Measurements from ENCODE around the gene AGAP5. TPM values are rescaled to one million over a fixed set of nuclear protein-coding genes. Genes with fewer than 3 reads are reported as not detected.
"Not testable (repeated sequence)": the region's sequence is repeated elsewhere in the genome, so short reads cannot be mapped to it uniquely, and the experiment has no call there.

Gene AGAP5
- total and polyA plus RNA-seq, 2 donors (not counting 1 experiment from before 2014, with no cell fraction given), result 11.5 to 12.9 TPM

- Histone ChIP-seq H3K36me3 (replicated peaks in 1 of 2; ENCODE audit: control extremely low read depth in 1 of 2, control insufficient read depth in 1 of 2, extremely low read depth in 1 of 2, insufficient read depth in 2 of 2, low read length in 1 of 2) (peaks cover 6 to 44% of the 10 kb centered on the region in 2 experiments), H3K9ac (ENCODE audit: low read length) (no peak overlapping the region), H3K4me2 (replicated peaks; ENCODE audit: low read depth, low read length, poor library complexity, severe bottlenecking) (peak overlapping the region; percentile 26), H2AFZ (ENCODE audit: insufficient read depth, low read depth, low read length, poor library complexity, severe bottlenecking) (peak overlapping the region; percentile 2), H4K20me1 (ENCODE audit: control insufficient read depth, insufficient read depth, low read length, poor library complexity, severe bottlenecking) (no peaks in the 10 kb centered on the region), H3K79me2 (ENCODE audit: control insufficient read depth, insufficient read depth, low read length) (peaks cover 3% of the 10 kb centered on the region), H3K27me3 (replicated peaks in 1 of 4; ENCODE audit: control extremely low read depth in 1 of 4, control insufficient read depth in 3 of 4, insufficient read depth in 4 of 4, low read length in 3 of 4) (no peaks in the 10 kb centered on the region), H3K9me3 (ENCODE audit: control extremely low read depth in 1 of 3, control insufficient read depth in 2 of 3, insufficient read depth in 1 of 3, low read length in 2 of 3) (no peaks in the 10 kb centered on the region), H3K4me3 (ENCODE audit: control extremely low read depth in 1 of 5, extremely low read depth in 1 of 5, insufficient read depth in 1 of 5, low read depth in 2 of 5, low read length in 4 of 5) (no peak overlapping the region), H3K4me1 (ENCODE audit: control insufficient read depth in 2 of 2, insufficient read depth in 2 of 2, low read length in 2 of 2) (peaks cover 8% of the 10 kb centered on the region in 2 donors), H3K27ac (ENCODE audit: low read length in 2 of 2) (peak overlapping the region in 1 of 2 donors; percentile 37)
- intact Hi-C loops (cut with micrococcal nuclease), result loop anchor here (1.0 kb wide), 1 partner anchor 13 kb away; no protein-coding TSS in a partner anchor
- H3K4me1 Mint-ChIP-seq, result peaks cover 10% of the 10 kb centered on the region
- TF ChIP-seq, protein P1, sequence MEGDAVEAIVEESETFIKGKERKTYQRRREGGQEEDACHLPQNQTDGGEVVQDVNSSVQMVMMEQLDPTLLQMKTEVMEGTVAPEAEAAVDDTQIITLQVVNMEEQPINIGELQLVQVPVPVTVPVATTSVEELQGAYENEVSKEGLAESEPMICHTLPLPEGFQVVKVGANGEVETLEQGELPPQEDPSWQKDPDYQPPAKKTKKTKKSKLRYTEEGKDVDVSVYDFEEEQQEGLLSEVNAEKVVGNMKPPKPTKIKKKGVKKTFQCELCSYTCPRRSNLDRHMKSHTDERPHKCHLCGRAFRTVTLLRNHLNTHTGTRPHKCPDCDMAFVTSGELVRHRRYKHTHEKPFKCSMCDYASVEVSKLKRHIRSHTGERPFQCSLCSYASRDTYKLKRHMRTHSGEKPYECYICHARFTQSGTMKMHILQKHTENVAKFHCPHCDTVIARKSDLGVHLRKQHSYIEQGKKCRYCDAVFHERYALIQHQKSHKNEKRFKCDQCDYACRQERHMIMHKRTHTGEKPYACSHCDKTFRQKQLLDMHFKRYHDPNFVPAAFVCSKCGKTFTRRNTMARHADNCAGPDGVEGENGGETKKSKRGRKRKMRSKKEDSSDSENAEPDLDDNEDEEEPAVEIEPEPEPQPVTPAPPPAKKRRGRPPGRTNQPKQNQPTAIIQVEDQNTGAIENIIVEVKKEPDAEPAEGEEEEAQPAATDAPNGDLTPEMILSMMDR (IDR thresholded peaks at IDR 0.05), result no peak
- no peak for TF ChIP-seq EZH2 (IDR thresholded peaks at IDR 0.05; ENCODE audit: borderline replicate concordance, insufficient read depth, low read depth, low read length, poor library complexity, severe bottlenecking)
- peak; percentile 58 for DNase-seq
- peak overlapping the region; percentile 54 for H3K27ac Mint-ChIP-seq
- no peaks in the 10 kb centered on the region for H3K9me3 Mint-ChIP-seq (ENCODE audit: insufficient read depth)
- POLR2A ChIA-PET, result no interaction called here
- CTCF ChIA-PET, result no interaction called here
- 0% methylated on average over 1 of the region's 5 CpGs for WGBS (ENCODE audit: insufficient coverage)
- no peak overlapping the region for H3K4me3 Mint-ChIP-seq
- H3K27me3 Mint-ChIP-seq, result no peaks in the 10 kb centered on the region
- peak; percentile 61 for ATAC-seq (ENCODE audit: low read depth)
These were observed 19.6 kb upstream of the AGAP5 start for GRCh38 chr10:73717556-73717955.

- Histone ChIP-seq H3K9me3 (ENCODE audit: control extremely low read depth in 1 of 3, control insufficient read depth in 2 of 3, insufficient read depth in 1 of 3, low read length in 2 of 3) (no peaks in the 10 kb centered on the region), H3K27ac (ENCODE audit: low read length in 2 of 2) (no peak overlapping the region), H3K9ac (ENCODE audit: low read length) (no peak overlapping the region), H4K20me1 (ENCODE audit: control insufficient read depth, insufficient read depth, low read length, poor library complexity, severe bottlenecking) (no peaks in the 10 kb centered on the region), H3K79me2 (ENCODE audit: control insufficient read depth, insufficient read depth, low read length) (peaks cover 3% of the 10 kb centered on the region), H3K4me2 (replicated peaks; ENCODE audit: low read depth, low read length, poor library complexity, severe bottlenecking) (no peak overlapping the region), H2AFZ (ENCODE audit: insufficient read depth, low read depth, low read length, poor library complexity, severe bottlenecking) (no peak overlapping the region), H3K4me3 (ENCODE audit: control extremely low read depth in 1 of 5, extremely low read depth in 1 of 5, insufficient read depth in 1 of 5, low read depth in 2 of 5, low read length in 4 of 5) (no peak overlapping the region), H3K27me3 (replicated peaks in 1 of 4; ENCODE audit: control extremely low read depth in 1 of 4, control insufficient read depth in 3 of 4, insufficient read depth in 4 of 4, low read length in 3 of 4) (no peaks in the 10 kb centered on the region), H3K36me3 (replicated peaks in 1 of 2; ENCODE audit: control extremely low read depth in 1 of 2, control insufficient read depth in 1 of 2, extremely low read depth in 1 of 2, insufficient read depth in 2 of 2, low read length in 1 of 2) (peaks cover 6 to 38% of the 10 kb centered on the region in 2 experiments), H3K4me1 (ENCODE audit: control insufficient read depth in 2 of 2, insufficient read depth in 2 of 2, low read length in 2 of 2) (peaks cover 8% of the 10 kb centered on the region in 2 donors)
- TF ChIP-seq EZH2 (IDR thresholded peaks at IDR 0.05; ENCODE audit: borderline replicate concordance, insufficient read depth, low read depth, low read length, poor library complexity, severe bottlenecking), result no peak
- TF ChIP-seq, protein P1 (IDR thresholded peaks at IDR 0.05), result no peak
- intact Hi-C loops (cut with micrococcal nuclease), result no loop called here
- WGBS (ENCODE audit: insufficient coverage), result no CpG with 5 or more reads among the region's 1 CpG
- H3K27ac Mint-ChIP-seq, result no peak overlapping the region
- H3K4me3 Mint-ChIP-seq, result no peak overlapping the region
- DNase-seq (no peak), ATAC-seq (ENCODE audit: low read depth) (no peak)
- H3K4me1 Mint-ChIP-seq, result peaks cover 10% of the 10 kb centered on the region
- no peaks in the 10 kb centered on the region for H3K27me3 Mint-ChIP-seq
- ChIA-PET POLR2A (no interaction called here), CTCF (no interaction called here)
- H3K9me3 Mint-ChIP-seq (ENCODE audit: insufficient read depth), result no peaks in the 10 kb centered on the region
These were observed 18.3 kb upstream of the AGAP5 start for GRCh38 chr10:73716251-73716650.

- DNase-seq; H3K4me1 ChIP-seq (ENCODE audit: control insufficient read depth in 2 of 2, insufficient read depth in 2 of 2, low read length in 2 of 2); H2AFZ ChIP-seq (ENCODE audit: insufficient read depth, low read depth, low read length, poor library complexity, severe bottlenecking); H3K9ac ChIP-seq (ENCODE audit: low read length); H3K4me3 ChIP-seq (ENCODE audit: control extremely low read depth in 1 of 5, extremely low read depth in 1 of 5, insufficient read depth in 1 of 5, low read depth in 2 of 5, low read length in 4 of 5); ATAC-seq (ENCODE audit: low read depth); POLR2A ChIA-PET; H3K27me3 ChIP-seq (replicated peaks in 1 of 4; ENCODE audit: control extremely low read depth in 1 of 4, control insufficient read depth in 3 of 4, insufficient read depth in 4 of 4, low read length in 3 of 4); H3K27me3 Mint-ChIP-seq; H3K4me3 Mint-ChIP-seq; H3K4me2 ChIP-seq (replicated peaks; ENCODE audit: low read depth, low read length, poor library complexity, severe bottlenecking); CTCF ChIA-PET; intact Hi-C loops (cut with micrococcal nuclease); H3K27ac ChIP-seq (ENCODE audit: low read length in 2 of 2); H3K9me3 Mint-ChIP-seq (ENCODE audit: insufficient read depth); H3K27ac Mint-ChIP-seq; H3K9me3 ChIP-seq (ENCODE audit: control extremely low read depth in 1 of 3, control insufficient read depth in 2 of 3, insufficient read depth in 1 of 3, low read length in 2 of 3); H4K20me1 ChIP-seq (ENCODE audit: control insufficient read depth, insufficient read depth, low read length, poor library complexity, severe bottlenecking); H3K79me2 ChIP-seq (ENCODE audit: control insufficient read depth, insufficient read depth, low read length): not testable (repeated sequence)
- peaks cover 6 to 32% of the 10 kb centered on the region in 2 experiments for H3K36me3 ChIP-seq (replicated peaks in 1 of 2; ENCODE audit: control extremely low read depth in 1 of 2, control insufficient read depth in 1 of 2, extremely low read depth in 1 of 2, insufficient read depth in 2 of 2, low read length in 1 of 2)
- H3K4me1 Mint-ChIP-seq, result peaks cover 10% of the 10 kb centered on the region
- 93% methylated on average over 9 of the region's 17 CpGs for WGBS (ENCODE audit: insufficient coverage)
These were observed 17.6 kb upstream of the AGAP5 start for GRCh38 chr10:73715179-73716156.

Data from B cell (primary cell).